Duodenal mucosa (tissue), 2 donors: ENCODE measurements around the gene FAM13A.

Experiments
- H3K27ac ChIP-seq: one replicate; pipeline ENCODE4 v1.7.0; 2013; ENCODE audit warnings: low read depth, low read length
- H3K27me3 ChIP-seq, 2 donors: one replicate each; pipeline ENCODE4 v1.7.0; 2013; ENCODE audit warnings: low read length in 2 of 2, control low read depth in 1 of 2; ENCODE audit not compliant: insufficient read depth in 2 of 2, control insufficient read depth in 1 of 2
- H3K36me3 ChIP-seq, 2 donors: one replicate each; pipeline ENCODE4 v1.7.0; 2013; ENCODE audit warnings: low read length in 2 of 2, control low read depth in 1 of 2; ENCODE audit not compliant: insufficient read depth in 2 of 2, control insufficient read depth in 1 of 2
- H3K4me1 ChIP-seq, 2 donors: one replicate each; pipeline ENCODE4 v1.7.0; 2013; ENCODE audit warnings: low read length in 2 of 2, control low read depth in 1 of 2; ENCODE audit not compliant: insufficient read depth in 2 of 2, control insufficient read depth in 1 of 2
- H3K4me3 ChIP-seq, 2 donors: one replicate each; pipeline ENCODE4 v1.7.0; 2013; ENCODE audit warnings: low read length in 2 of 2, low read depth in 1 of 2
- H3K9ac ChIP-seq, 2 donors: one replicate each; pipeline ENCODE4 v1.7.0; 2013; ENCODE audit warnings: low read length in 2 of 2, low read depth in 1 of 2
- H3K9me3 ChIP-seq, 2 donors: one replicate each; pipeline ENCODE4 v1.7.0; 2013; ENCODE audit warnings: low read length in 2 of 2, control low read depth in 1 of 2; ENCODE audit not compliant: control insufficient read depth in 1 of 2

Gene FAM13A

DNA sequence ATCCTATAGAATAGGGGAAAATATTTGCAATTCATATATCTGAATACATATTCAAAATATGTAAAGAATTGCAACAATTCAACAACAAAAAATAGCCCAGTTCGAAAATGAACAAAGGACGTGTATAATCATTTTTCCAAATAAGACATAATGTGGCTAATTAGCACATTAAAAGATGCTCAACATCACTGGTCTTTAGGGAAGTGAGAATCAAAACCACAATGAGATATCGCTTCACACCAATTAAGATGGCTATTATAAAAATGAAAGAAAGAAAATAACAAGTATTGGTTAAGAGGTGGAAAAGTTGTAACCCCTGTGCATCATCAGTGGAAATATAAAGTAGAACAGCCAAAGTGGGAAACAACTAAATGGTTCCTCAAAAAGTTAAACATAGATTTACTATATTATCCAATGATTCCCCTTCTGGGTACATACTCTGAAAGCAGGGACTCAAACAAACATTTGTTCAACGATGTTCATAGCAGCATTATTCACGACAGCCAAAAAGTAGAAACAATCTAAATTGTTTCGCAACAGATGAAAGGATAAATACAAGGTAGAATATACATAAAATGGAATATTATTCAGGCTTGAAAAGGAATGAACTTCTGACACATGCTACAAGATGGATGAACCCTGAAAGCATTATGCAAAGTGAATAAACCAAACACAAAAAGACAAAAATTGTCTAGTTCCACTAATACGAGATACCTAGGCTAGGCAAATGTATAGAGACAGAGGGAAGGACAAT lies 12.7 kb downstream of the FAM13A start:
- Histone ChIP-seq H3K9ac (no peak overlapping the region), H3K36me3 (no peaks in the 10 kb centered on the region), H3K27ac (no peak overlapping the region), H3K9me3 (no peaks in the 10 kb centered on the region), H3K4me1 (no peaks in the 10 kb centered on the region), H3K27me3 (no peaks in the 10 kb centered on the region), H3K4me3 (no peak overlapping the region)

DNA sequence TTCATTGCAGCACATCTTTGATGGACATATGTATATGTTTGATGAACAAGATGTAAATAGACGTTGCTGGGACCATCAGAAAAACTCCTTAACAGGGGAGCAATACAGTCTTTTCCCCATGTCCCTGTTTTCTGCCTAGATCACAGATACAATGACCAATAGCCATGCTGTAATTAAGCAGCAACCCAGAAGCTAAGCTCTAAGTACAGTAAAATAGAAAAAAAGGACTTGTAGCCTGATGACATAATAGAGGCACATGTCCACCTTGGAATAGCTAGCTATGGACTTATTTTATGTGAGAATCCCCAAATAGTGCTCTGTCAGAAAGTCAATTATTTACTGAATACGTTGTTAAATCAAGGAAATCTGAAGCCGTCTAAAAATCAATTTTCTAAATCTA lies 14.9 kb downstream of the FAM13A start:
- Histone ChIP-seq H3K4me1 (no peaks in the 10 kb centered on the region), H3K27me3 (no peaks in the 10 kb centered on the region), H3K27ac (no peak overlapping the region), H3K4me3 (no peak overlapping the region), H3K9me3 (no peaks in the 10 kb centered on the region), H3K9ac (no peak overlapping the region), H3K36me3 (no peaks in the 10 kb centered on the region)

GRCh38 chr4:89039730-89040338 lies 17.2 kb downstream of the FAM13A start:
- Histone ChIP-seq H3K9ac (no peak overlapping the region), H3K27me3 (no peaks in the 10 kb centered on the region), H3K27ac (no peak overlapping the region), H3K4me3 (no peak overlapping the region), H3K4me1 (no peaks in the 10 kb centered on the region), H3K36me3 (no peaks in the 10 kb centered on the region), H3K9me3 (peaks cover 5 to 6% of the 10 kb centered on the region in 2 donors)

- H3K4me1 ChIP-seq = no peaks in the 10 kb centered on the region
- H3K4me3 ChIP-seq = no peak overlapping the region
- no peaks in the 10 kb centered on the region for H3K27me3 ChIP-seq
- H3K9ac ChIP-seq = no peak overlapping the region
- no peak overlapping the region for H3K27ac ChIP-seq
- peaks cover 5 to 6% of the 10 kb centered on the region in 2 donors for H3K9me3 ChIP-seq
- H3K36me3 ChIP-seq = no peaks in the 10 kb centered on the region
Observed at GRCh38 chr4:89036535-89036934, 20.4 kb downstream of the FAM13A start.

DNA sequence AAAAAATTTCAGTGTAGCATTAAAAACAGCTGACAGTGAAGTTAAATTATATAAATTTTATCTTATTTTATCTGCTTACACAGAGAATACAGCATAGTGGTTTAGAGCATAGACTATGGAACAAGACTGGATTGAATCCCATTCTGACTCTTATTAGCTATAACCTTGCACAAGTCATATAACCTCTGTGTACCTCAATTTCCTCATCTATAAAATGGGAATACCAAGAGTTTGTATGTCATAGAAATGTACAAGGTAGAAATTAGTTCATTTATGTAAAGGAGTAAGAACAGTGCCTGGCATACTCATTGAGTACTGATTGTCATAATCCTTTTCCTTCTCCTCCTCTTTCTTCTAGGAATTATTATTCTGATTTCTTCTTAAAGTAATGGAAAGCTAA lies 25.7 kb downstream of the FAM13A start:
- peaks cover 2% of the 10 kb centered on the region in 2 donors for H3K9me3 ChIP-seq
- H3K36me3 ChIP-seq = no peaks in the 10 kb centered on the region
- H3K4me1 ChIP-seq = no peaks in the 10 kb centered on the region
- no peak overlapping the region for H3K9ac ChIP-seq
- no peak overlapping the region for H3K4me3 ChIP-seq
- H3K27me3 ChIP-seq = no peaks in the 10 kb centered on the region
- H3K27ac ChIP-seq = no peak overlapping the region

- no peak overlapping the region for H3K4me3 ChIP-seq
- H3K27ac ChIP-seq = no peak overlapping the region
- H3K9ac ChIP-seq = no peak overlapping the region
- H3K9me3 ChIP-seq = no peaks in the 10 kb centered on the region
- H3K27me3 ChIP-seq = no peaks in the 10 kb centered on the region
- H3K4me1 ChIP-seq = peaks cover 0 to 3% of the 10 kb centered on the region in 2 donors
- H3K36me3 ChIP-seq = no peaks in the 10 kb centered on the region
Observed at GRCh38 chr4:89029591-89029990, 27.4 kb downstream of the FAM13A start.

DNA sequence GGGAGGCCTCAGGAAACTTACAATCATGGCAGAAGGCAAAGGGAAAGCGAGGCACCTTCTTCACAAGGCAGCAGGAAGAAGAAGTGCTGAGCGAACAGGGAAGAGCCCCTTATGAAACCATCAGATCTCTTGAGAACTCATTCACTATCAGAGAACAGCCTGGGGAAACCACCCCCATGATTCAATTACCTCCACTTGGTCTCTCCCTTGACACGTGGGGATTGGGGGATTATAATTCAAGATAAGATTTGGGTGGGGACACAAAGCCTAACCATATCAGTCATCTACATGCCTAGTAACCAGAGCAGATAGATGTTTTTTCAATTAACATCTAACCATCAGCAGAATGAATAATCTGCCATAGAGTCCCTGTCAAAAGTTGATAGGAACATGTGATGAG lies 30.4 kb downstream of the FAM13A start:
- Histone ChIP-seq H3K9ac (no peak overlapping the region), H3K4me3 (no peak overlapping the region), H3K9me3 (no peaks in the 10 kb centered on the region), H3K4me1 (peaks cover 8 to 24% of the 10 kb centered on the region in 2 donors), H3K36me3 (no peaks in the 10 kb centered on the region), H3K27ac (no peak overlapping the region), H3K27me3 (no peaks in the 10 kb centered on the region)

- Histone ChIP-seq H3K9ac (no peak overlapping the region), H3K36me3 (no peaks in the 10 kb centered on the region), H3K4me1 (peaks cover 12 to 36% of the 10 kb centered on the region in 2 donors), H3K9me3 (no peaks in the 10 kb centered on the region), H3K27me3 (no peaks in the 10 kb centered on the region), H3K27ac (no peak overlapping the region), H3K4me3 (no peak overlapping the region)
Observed at GRCh38 chr4:89024051-89024675, 32.8 kb downstream of the FAM13A start.

DNA sequence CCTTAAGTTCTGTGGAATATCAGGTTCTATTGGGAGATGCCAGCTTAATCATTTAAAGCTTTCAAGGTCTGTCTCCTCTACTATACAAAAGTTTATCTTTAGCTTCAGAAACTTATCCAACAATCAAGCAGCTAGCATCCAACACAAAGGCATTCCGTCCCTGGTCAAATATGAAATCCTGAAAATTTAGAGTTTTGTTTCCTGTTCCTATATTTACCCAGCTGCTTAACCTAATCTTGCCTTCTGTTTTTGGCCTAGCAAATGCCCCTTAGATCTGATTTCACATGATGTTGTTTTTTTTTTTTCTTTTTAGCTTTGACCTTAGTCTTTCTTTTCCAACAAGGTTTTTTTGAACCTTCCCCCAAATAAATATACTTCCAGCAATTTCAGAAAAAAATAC lies 33.8 kb downstream of the FAM13A start:
- Histone ChIP-seq H3K9me3 (no peaks in the 10 kb centered on the region), H3K27me3 (no peaks in the 10 kb centered on the region), H3K4me1 (peaks cover 12 to 36% of the 10 kb centered on the region in 2 donors), H3K36me3 (no peaks in the 10 kb centered on the region), H3K9ac (no peak overlapping the region), H3K4me3 (no peak overlapping the region), H3K27ac (no peak overlapping the region)

GRCh38 chr4:89022426-89023128 lies 34.4 kb downstream of the FAM13A start:
- H3K4me1 ChIP-seq = peaks cover 12 to 36% of the 10 kb centered on the region in 2 donors
- H3K27ac ChIP-seq = no peak overlapping the region

More at GRCh38 chr4:89022426-89023128, 34.4 kb downstream of the FAM13A start:
- Histone ChIP-seq H3K4me3 (no peak overlapping the region), H3K9ac (no peak overlapping the region), H3K27me3 (no peaks in the 10 kb centered on the region), H3K36me3 (no peaks in the 10 kb centered on the region), H3K9me3 (no peaks in the 10 kb centered on the region)
